COLO829 (cell line): Measurements from ENCODE around the gene TLX2.
A peak's percentile ranks its signal among the peaks of the same experiment; 100 is the strongest.

Experiments used
- DNase-seq: peaks from one replicate; pipeline ENCODE4 v3.0.0; 2012; ENCODE audit warnings: low spot score

Gene TLX2

DNA sequence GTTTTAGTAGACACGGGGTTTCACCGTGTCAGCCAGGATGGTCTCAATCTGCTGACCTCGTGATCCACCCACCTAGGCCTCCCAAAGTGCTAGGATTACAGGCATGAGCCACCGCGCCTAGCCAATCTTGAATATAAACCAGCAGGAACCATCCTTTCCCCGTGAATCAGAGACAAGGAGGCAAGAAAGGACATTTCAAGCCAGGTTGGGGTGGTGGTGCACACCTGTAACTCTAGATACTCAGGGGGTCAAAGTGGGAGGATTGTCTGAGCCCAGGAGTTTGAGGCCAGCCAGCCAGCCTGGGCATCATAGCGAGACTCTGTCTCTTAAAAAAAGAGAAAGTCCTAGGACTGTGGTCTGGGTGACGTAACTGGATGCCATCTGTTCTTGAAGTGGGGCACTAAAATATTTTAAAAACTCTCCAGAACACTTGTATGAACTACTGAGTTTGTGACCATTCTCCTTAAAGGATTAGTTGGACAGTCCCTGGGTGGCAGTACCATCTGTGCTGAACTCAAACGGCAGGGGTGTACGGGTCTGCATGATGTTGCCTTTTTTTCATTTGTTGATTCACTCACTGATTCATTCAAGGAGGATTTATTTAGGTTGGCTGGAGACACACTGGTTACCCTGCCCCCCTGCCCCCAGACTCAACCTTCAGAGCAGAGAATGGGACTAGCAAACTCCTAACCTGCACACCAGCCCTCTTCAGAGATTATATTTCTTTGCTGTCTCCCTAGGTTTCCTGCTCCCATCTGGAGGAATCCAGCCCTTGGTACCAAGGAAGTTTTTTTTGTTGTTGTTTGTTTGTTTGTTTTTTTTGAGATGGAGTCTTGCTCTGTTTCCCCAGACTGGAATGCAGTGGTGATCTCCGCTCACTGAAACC is 2.9 kb upstream of the TLX2 start:
- no peak for DNase-seq

DNA sequence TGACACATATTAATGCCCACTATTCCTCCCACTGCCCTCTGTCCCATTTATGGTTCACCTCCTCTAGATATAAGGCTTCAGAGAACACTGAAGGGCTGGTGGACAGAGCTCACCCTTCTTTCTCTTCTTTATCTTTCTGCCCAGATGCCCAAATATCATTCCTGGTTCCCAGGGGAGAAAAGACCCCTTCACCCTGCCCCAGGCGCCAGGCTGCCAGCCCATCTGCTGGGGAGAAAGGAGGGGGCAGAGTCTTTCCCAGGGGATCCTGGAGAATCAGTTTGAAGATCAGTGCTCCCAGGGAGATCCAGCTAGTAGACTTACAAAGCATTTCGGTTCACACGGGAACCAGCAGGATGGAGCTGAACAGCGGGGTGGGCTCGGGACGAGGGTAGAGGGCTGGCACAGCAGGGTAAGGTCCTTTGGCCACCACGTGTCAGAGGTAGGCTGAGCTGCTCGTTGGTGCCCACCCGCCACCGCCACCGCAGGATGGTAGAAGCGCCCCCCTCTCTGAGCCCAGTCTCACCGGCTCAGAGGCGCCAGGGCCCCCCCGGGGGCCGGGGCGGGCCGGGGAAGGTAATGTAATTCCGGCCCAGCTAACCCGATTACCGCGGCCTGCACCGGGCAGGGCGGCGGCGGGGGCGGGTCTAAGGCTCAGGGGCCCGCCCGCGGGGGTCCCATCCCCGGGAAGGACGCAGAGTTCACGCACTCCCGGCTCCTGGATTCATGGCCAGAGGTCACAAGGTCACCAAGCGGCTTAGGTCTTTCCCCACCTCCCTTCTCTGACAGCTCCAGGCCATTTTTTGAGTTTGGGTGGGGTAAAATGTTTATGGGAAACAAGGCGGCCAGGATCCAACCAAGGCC is 1.3 kb upstream of the TLX2 start:
- DNase-seq, result no peak

DNA sequence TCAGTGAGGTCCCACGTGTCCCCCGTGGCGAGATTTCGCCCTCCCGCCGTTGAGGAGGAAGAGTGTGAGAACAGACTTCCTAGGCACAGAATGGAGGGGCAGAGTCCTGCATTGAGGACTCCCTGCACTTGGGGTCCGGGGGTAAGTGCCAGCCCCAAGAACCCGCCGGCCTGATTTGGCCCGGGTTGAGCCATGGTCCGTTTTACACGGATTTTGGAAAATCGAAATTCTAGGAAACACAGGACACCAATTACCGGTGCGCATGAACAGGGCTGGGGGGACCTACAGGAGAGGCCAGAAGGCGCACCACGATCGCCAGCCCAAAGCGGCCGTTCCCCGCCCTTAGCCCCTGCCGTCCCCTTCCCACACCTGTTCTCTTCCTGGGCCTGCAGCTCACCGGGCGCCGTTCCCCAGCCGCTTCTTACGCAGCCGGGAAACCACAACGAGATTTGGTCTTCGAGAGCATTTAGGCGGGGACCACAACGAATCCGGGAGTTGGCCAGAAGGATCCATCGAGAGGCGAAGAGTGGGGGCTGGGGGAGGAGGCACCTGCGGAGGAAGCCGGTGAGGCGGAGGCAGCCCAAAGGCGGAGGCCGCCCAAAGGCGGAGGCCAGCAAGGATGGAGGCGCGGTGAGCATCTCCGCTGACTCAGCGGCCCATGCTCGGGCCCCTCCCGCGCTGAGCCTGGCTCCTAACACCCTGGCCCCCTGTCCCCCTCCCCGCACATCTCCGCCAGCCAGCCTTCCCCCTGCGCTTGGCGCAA is 464 bp upstream of the TLX2 start:
- DNase-seq, result no peak

DNA sequence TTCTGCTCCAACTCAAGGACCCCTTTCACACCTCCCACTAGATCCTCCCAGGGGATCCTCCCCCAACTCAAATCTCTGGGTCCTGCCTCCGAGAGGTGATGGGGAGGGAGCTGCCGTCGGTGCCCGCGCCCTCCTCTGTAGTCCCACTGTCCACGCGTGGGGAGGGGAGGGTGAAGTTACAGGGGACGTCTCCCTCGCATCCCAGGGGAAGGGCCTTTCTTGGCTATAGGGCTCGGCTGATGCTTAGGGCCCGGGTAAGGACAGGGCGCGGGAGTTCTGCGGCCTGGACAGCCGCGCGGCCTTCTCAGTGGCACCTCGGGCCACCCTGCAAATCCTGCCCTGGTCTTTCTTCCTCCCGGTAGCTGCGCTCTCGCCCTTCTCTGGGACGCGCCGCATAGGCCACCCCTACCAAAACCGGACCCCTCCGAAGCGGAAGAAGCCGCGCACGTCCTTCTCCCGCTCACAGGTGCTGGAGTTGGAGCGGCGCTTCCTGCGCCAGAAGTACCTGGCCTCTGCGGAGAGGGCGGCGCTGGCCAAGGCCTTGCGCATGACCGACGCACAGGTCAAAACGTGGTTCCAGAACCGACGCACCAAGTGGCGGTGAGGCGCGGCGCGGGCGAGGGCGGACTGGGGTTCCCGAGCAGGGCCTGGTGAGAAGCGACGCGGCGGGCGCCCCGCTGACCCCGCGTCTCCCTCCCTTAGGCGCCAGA is 1.2 kb downstream of the TLX2 start:
- no peak for DNase-seq

DNA sequence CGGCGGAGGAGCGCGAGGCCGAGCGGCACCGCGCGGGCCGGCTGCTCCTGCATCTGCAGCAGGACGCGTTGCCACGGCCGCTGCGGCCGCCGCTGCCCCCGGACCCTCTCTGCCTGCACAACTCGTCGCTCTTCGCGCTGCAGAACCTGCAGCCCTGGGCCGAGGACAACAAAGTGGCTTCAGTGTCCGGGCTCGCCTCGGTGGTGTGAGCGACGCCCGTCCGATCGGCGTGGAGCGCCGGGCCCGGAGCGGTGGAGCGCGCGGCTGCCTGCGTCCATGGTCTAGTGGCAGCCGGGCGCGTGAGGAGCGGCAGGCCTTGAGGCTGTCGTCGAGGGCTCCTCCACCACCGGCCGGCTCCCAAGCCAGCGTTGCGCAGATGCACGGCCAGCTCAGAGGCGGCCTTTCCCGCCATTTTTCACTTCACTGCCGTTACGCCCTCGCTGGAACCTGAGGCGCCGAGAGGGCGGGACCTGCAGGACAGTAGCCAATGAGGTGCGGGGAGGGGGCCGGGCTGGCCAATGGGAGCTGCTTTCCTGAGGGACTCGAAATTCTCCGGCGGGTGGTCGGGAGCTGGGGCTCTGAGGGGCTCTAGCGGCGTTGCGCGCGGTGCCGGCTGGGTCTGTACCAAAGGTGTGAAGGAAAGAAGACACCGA is 1.9 kb downstream of the TLX2 start:
- no peak for DNase-seq

DNA sequence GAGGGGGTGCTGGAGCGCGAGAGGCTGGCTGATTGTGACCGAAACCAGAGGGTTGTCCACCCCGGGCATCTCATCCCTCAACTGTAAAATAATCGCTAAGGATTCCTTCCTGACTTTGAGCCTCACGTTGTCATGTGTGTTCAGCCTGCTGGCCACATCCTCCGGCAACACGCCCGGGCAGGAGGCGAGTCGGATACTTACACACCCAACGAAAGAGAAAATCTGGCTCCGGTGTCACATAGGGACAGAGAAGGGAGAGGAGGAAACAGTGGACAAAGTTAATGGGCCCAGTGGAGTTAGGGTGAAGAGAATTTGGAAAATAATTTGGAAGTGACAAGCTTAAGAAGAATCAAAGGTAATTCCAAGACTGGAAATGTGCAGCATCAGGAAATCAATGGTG is 2.4 kb downstream of the TLX2 start:
- no peak for DNase-seq

DNA sequence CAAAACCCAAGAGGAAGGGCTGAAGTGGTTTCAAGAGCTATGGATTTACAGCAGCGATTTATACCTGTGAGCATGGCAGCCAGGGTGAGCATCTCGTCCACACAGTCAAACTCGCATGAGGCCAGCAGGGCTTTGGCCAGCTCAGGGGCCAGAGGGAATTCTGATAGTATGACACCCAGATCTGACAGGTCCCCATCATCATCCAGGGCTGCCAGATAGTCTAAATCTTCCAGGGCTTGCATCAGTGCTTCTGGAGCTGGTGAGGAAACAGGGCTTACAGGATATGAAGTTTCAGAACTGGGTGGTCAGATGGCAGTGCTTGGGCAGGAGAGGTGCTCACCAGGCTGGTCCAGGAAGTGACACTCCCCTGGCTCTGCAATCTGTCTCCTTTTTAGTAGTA is 8.3 kb downstream of the TLX2 start:
- no peak for DNase-seq

DNA sequence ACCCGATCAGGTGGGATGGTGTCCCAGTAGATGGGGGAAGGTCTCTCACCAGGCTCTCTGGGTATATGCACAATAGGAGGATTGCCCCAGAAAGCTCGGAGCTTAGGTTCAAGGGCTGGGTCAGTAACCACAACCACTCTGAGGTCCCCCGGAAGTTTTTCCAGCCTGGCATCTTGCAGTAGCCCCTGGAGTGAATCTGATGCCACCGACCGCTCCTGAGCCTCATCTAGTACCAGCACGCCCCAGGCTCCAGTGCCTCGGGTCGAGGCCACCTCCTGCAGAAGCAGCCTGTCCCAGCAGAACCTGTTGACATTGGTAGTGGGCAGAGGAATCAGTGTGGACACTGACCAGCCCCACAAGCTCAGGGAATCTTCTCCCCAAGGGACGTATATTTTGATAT is 9.8 kb downstream of the TLX2 start:
- DNase-seq, result no peak

DNA sequence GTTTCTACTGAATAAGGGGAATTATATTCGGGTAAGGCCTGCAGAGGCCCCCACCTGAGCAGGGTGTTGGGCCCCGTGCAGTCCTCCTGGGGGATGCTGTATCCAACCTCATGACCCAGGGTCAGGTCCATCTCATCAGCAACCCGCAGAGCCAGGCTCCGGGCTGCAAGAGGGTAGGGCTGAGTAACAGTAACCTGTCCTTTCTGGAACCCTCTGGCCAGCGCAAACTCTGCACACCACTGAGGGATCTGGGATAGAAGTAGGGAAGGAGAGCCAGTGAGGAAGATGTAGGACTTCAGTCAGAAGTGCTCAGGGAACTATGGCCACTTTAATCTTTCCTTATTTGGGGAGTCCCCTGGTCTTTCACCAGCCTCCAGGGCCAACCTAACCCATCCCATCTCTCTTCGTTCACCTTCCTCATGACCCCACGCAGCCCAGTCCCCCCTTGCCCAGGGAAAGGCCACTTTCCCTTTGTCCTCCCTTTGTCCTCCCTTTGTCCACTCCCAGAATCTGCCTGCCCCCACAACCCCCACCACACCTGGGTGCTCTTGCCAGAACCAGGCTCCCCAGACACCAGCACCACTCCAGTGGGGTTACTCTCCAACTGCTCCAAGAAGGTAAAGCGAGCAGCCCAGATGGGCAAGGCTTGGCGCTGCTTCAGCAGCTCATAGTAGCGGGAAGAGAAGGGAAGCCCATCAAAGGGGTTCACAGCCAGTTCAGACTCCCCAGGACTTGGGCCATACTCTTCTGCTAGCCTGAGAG is 10.9 kb downstream of the TLX2 start:
- no peak for DNase-seq

DNA sequence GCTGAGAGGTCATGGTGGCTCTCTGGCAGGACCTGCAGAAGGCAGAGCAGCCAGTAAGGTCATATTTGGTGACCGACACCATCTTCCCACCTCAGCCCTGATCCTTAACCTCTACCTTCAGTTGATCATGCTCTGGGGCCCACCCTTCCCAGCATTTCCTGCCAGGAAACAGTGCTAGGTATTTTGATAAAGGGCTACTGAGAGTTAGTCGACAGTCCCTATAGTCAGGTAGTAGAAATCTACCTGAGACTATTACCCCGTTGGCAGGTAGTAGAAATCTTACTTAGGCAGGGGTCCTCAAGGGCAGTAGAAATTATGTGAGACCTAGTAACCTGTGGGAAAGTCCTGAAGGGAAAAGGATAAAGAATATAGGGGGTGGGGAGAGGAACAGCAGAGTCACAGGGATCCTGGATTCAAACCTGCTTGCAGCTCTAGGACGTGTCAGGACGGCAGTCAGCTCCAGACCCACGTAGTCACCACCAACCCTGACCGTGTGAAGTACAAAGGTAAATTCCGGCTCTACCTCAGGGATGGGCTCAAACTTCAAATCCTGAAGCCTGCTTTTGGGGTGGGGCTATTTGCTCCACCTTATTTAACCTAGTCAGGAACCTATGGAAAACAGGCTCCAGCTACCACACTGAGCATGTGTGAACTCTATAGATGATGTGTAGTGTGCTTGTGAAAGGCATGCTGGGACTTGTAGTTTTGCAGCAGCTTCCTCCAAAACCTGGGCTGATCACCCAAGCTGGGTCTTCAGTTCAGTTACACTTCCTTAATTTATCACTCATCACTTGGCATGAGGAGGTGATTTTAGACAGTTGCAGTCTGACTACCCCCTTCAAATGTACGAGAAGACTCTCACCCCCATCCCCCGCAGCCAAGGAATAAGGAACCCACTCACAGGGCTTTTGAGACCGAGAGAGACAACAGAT is 11.7 kb downstream of the TLX2 start, which contains the start of gene DQX1:
DQX1 (minus strand) TSS at position 515 of the 932 bp plus-strand sequence; CDS start at position 13, 502 bp downstream.
- peak; percentile 63 for DNase-seq

DNA sequence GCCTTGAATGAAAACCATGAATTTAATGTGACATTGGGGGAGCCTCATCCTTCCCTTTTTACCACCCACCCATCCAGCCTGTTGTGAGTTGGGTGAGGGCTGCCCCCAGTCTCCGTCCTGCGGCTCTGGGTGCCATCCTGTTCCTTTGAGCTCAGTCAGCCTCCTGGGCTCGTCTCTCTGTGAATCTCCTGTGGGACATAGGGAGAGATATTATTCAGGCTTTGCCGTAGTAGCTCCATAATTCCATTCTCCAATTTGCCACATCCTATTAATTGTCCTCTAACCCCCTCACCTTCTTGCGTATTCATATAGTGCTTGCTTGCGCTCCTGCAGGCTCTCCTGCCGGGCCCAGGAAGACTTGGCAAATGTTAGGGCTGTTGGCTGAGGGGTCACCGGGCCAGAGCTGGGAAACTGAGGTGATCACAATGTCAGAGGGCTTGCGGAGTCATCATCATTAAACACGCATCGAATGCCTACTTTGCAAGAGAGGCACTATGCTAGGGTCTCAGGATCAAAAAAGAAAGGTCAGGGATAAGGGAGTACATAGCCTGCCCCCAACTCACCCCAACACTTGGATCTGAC is 12.5 kb downstream of the TLX2 start:
- DNase-seq, result no peak

DNA sequence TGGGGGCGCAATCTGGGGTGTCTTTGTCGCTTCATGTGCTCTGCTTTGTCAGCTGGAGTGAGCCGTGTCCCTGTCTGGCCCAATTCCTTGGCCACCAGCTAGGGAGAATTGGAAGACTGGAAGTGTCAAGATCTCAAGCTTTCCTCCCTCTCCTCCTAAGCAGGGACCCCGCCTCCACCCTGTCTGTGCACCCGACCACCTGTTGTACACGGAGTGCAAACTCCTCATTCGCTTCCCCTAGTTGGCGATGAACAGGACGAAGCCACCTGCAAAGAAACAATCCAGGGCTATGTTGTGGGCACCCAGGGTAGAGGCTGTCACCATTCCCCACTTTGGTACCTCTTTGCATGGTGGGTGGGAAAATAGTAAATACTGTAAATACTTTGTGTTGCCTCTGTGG is 13.5 kb downstream of the TLX2 start:
- DNase-seq, result no peak

DNA sequence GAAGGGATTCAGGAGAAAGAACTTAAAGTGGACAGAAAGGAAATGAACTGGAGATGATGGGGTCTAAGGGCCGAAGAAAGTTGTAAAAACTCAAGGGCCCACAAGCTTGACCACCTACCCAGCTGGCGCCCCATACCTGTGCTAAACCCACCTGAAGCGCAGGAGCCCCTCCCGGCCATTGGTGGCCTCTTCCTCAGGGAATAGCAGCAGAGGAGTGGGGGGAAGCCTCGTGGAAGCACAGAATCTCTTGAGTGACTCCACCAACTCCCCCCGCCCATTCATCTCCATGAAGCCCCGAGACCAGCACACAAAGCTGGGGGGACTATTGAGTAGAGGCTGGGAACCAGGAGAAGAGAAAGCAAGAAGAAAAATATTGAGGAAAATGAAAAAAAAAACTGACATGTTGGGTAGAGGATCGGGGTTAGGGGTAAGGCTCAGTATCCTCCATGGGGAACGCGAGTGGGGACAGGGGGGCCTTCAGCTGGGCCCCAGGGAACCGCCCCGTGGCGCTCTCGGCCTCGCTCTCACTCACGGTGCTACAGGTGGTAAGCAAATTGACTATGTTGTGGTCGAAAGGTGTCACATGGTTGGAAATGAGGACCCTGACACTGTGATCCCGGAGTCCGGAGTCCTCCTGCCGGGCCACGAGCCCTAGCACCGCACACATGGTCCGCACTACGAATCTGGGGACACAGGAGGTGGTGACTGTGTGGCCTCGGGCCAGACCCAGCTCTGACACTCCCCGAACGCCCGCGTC is 14.5 kb downstream of the TLX2 start:
- DNase-seq, result no peak

DNA sequence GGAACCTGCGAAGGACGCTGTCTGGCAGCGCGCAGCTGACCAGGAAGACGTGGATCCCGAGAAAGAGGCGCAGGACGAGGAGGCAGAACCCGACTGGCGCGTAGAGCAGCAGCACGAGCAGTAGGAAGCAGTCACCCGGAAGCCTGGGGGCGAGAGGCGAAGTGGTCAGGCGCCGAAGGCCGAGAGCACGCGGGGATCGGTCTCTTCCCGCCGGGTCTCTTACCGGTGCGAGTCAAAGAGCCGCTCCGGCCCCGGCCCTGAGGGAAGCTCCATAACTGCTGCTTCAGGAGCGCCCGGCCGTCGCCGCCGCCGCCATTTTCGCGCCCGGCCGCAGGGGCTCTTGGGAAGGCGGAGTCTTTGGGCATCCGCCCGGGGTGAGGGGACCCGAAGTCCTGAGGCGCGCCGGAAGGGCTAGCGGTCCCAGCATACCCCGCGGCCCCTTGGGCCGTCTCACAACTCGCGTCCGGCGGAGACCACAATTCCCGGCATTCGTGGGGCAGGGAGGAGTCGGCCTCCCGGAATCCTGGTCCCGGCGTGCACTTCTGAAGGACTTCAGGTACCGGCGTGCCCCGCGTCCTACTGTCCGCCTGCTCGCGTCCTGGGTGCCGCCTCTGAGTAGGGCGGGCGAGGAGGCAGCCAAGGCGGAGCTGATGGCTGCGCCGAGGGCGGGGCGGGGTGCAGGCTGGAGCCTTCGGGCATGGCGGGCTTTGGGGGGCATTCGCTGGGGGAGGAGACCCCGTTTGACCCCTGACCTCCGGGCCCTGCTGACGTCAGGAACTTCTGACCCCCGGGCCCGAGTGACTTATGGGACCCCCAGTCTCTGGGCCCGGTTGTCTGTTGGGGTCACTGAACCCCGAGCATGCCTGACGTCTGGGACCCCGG is 15.3 kb downstream of the TLX2 start, which contains the start of the genes AUP1 and HTRA2:
AUP1 (minus strand) TSS at position 350 of the 882 bp plus-strand sequence; CDS start at position 273, 77 bp downstream.
HTRA2 (plus strand) TSS at position 577 of the 882 bp plus-strand sequence; CDS start at position 651, 74 bp downstream.
- DNase-seq, result peak; percentile 98

DNA sequence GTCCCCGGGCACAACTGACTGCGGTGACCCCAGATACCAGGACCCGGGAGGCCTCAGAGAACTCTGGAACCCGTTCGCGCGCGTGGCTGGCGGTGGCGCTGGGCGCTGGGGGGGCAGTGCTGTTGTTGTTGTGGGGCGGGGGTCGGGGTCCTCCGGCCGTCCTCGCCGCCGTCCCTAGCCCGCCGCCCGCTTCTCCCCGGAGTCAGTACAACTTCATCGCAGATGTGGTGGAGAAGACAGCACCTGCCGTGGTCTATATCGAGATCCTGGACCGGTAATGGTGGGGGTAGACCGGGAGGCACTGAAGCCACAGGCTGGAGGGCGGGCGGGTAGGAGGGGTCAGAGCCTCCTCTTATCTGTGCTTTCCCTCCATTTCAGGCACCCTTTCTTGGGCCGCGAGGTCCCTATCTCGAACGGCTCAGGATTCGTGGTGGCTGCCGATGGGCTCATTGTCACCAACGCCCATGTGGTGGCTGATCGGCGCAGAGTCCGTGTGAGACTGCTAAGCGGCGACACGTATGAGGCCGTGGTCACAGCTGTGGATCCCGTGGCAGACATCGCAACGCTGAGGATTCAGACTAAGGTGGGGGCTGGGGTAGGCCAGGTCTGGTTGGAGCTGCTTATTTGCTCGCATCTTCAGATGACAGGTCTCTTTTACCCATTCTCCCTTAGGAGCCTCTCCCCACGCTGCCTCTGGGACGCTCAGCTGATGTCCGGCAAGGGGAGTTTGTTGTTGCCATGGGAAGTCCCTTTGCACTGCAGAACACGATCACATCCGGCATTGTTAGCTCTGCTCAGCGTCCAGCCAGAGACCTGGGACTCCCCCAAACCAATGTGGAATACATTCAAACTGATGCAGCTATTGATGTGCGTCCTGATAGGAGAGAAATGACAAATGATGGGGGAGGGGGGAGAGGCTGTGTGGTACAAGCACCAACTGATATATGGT is 16.3 kb downstream of the TLX2 start:
- peak; percentile 45 for DNase-seq

DNA sequence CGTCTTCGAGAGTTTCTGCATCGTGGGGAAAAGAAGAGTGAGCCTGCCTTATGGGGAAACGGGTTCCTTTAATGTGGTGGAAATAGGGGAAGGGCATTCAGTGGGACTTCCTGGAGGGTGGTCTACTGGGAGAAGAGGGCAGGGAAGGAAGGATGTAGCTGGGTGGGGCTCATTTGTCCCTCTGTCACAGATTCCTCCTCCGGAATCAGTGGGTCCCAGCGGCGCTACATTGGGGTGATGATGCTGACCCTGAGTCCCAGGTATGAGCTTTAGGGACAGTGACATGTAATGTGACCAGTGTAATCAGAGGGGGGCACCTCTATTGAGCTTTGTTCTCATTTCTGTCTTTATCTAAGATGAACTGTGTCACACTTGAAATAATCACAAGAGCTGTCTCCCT is 17.4 kb downstream of the TLX2 start:
- no peak for DNase-seq
